ENCODE measurements around the gene KCNQ5.

Gene KCNQ5

DNA sequence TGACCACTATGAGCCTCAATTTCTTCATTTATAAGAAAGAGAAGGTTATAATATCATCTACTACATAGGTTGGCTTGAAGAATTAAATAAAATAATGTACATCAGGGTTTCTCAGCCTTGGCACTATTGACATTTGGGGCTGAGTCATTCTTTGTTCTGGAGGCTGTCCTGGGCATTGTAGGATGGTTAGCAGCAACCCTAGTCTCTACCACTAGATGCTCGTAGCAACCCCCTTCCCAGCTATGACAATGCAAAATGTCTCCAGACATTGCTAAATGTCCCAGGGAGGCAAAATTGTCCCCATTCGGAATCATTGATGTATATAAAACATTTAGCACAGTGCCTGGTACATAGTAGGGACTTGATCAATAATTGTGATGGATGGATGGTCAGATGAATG is 451.4 kb downstream of the KCNQ5 start:
- H3K27ac ChIP-seq (ENCODE audit: low read depth in 2 of 2, low read length in 2 of 2), result no peak overlapping the region
- H3K4me3 ChIP-seq (ENCODE audit: low read length in 2 of 2), result no peak overlapping the region
- H3K4me1 ChIP-seq (ENCODE audit: control insufficient read depth in 2 of 2, insufficient read depth in 2 of 2, low read length in 2 of 2), result no peaks in the 10 kb centered on the region
- no peaks in the 10 kb centered on the region for H3K36me3 ChIP-seq (ENCODE audit: control insufficient read depth in 2 of 2, insufficient read depth in 2 of 2, low read length in 2 of 2)
- no peaks in the 10 kb centered on the region for H3K9me3 ChIP-seq (ENCODE audit: control insufficient read depth in 2 of 2, low read length in 2 of 2)
- H3K9ac ChIP-seq (ENCODE audit: low read depth in 1 of 2, low read length in 2 of 2), result no peak overlapping the region
- H3K27me3 ChIP-seq (ENCODE audit: control insufficient read depth in 2 of 2, insufficient read depth in 2 of 2, low read length in 2 of 2), result no peaks in the 10 kb centered on the region

DNA sequence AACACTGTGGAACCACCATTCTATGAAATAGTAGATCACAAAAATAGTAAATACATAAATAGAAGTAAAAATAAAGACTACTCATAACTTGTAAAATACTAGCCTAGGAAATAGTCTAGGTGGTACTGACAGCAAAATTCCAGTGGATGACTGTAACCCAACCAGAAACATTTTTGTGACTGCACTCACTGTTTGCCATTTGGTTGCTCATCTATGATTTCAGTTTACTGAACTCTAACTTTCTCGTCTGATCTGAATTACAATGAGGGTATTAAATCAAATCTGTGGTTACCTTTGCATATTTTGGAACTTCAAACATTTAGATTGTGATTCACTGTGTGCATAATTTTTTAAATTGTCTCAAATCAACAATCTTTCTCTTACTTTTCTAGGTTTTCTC is 452.3 kb downstream of the KCNQ5 start:
- H3K27ac ChIP-seq (ENCODE audit: low read depth in 2 of 2, low read length in 2 of 2), result no peak overlapping the region
- H3K9me3 ChIP-seq (ENCODE audit: control insufficient read depth in 2 of 2, low read length in 2 of 2), result no peaks in the 10 kb centered on the region
- H3K27me3 ChIP-seq (ENCODE audit: control insufficient read depth in 2 of 2, insufficient read depth in 2 of 2, low read length in 2 of 2), result no peaks in the 10 kb centered on the region
- no peak overlapping the region for H3K9ac ChIP-seq (ENCODE audit: low read depth in 1 of 2, low read length in 2 of 2)
- H3K36me3 ChIP-seq (ENCODE audit: control insufficient read depth in 2 of 2, insufficient read depth in 2 of 2, low read length in 2 of 2), result no peaks in the 10 kb centered on the region
- H3K4me1 ChIP-seq (ENCODE audit: control insufficient read depth in 2 of 2, insufficient read depth in 2 of 2, low read length in 2 of 2), result no peaks in the 10 kb centered on the region
- no peak overlapping the region for H3K4me3 ChIP-seq (ENCODE audit: low read length in 2 of 2)

DNA sequence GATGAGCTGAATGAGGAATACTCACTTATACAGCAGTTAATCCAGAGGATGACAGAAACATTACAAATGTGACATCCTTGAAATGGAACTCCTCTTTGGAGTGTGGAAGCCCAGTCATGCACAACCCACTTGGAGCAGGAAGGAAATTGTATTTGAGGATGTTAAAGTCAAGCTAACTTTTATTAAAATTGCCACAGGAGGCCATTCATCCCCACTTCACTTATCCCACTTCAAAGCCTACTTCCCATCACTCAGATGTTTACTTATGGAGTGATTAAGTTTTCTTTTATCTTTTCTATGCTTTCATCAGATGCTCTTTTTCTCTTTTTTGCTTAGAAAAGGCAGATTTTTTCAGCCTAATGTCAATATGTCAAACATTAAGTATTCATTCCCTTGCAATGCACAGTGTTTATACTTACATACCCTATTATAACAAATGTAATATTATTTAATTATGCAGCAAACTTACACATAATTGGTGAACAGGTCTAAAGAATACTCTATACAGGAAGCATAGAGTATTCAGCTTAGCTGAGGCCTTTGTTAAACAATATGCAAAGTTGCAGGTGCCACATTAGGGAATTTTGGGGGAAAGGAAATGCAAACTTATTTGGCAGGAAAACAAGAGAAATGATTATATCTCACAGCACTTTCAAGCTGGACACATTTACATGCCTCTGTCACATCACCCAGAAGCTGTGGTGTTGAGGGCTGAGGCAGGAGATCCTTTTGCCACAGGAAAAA is 454.5 kb downstream of the KCNQ5 start:
- H3K4me1 ChIP-seq (ENCODE audit: control insufficient read depth in 2 of 2, insufficient read depth in 2 of 2, low read length in 2 of 2), result no peaks in the 10 kb centered on the region

DNA sequence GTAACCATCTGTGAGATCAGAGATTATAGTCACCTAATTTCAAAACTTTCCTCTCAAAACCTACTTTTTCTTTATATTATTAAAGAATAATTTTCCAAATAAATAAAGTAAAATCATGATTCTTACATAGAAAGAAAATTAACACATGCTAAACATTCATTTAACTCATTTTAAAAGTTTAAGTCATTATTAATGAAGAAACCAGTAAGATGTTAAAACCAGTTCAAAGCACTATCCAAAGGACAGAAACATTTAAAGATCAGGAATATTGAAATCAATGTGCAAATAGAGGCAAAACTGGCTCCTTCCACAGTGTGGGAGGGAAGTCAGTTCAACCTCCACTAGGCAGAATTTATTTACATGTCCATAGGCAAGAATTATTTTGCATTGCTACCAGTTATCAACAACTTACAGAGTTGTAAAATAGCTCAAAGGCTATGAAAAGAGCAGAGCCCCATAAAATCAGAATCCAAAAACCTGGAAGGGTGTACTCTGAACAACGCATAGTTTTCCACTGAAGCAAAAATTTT is 456.5 kb downstream of the KCNQ5 start:
- Histone ChIP-seq H3K27me3 (ENCODE audit: control insufficient read depth in 2 of 2, insufficient read depth in 2 of 2, low read length in 2 of 2) (no peaks in the 10 kb centered on the region), H3K27ac (ENCODE audit: low read depth in 2 of 2, low read length in 2 of 2) (no peak overlapping the region), H3K4me1 (ENCODE audit: control insufficient read depth in 2 of 2, insufficient read depth in 2 of 2, low read length in 2 of 2) (no peaks in the 10 kb centered on the region), H3K9me3 (ENCODE audit: control insufficient read depth in 2 of 2, low read length in 2 of 2) (no peaks in the 10 kb centered on the region), H3K9ac (ENCODE audit: low read depth in 1 of 2, low read length in 2 of 2) (no peak overlapping the region), H3K36me3 (ENCODE audit: control insufficient read depth in 2 of 2, insufficient read depth in 2 of 2, low read length in 2 of 2) (no peaks in the 10 kb centered on the region), H3K4me3 (ENCODE audit: low read length in 2 of 2) (no peak overlapping the region)

More for the DNA sequence above, 454.5 kb downstream of the KCNQ5 start:
- H3K9me3 ChIP-seq (ENCODE audit: control insufficient read depth in 2 of 2, low read length in 2 of 2), result no peaks in the 10 kb centered on the region
- no peaks in the 10 kb centered on the region for H3K36me3 ChIP-seq (ENCODE audit: control insufficient read depth in 2 of 2, insufficient read depth in 2 of 2, low read length in 2 of 2)
- H3K4me3 ChIP-seq (ENCODE audit: low read length in 2 of 2), result no peak overlapping the region
- no peak overlapping the region for H3K27ac ChIP-seq (ENCODE audit: low read depth in 2 of 2, low read length in 2 of 2)
- no peaks in the 10 kb centered on the region for H3K27me3 ChIP-seq (ENCODE audit: control insufficient read depth in 2 of 2, insufficient read depth in 2 of 2, low read length in 2 of 2)
- H3K9ac ChIP-seq (ENCODE audit: low read depth in 1 of 2, low read length in 2 of 2), result no peak overlapping the region

DNA sequence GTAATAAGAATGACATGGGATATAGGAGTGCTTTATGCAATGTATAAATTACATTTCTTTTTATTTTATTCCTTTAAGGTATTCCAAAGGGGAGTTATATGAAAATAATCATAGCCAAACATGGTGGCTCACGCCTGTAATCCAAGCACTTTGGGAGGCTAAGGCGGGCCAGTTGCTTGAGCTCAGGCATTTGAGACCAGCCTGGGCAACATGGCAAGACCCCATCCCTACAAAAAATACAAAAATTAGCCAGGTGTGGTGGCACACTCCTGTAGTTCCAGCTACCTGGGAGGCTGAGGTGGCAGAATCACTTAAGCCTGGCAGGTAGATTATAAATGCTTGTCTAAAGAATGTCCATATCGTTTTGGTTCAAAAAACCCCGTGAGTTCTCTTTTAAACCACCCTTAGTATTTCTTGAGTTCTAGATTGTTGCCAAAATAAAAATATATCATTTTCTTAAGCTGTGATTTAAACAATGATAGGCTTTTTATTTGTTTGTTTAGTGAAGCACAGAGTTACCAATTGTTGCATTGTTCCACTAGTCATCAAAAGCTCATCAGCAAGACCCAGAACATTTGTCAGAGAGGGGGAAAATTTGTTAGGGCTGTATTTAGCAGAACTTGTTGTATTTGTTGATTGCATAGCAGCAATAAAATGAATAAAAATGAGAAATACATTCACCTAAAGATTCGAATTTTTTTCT is 457.2 kb downstream of the KCNQ5 start:
- Histone ChIP-seq H3K9me3 (ENCODE audit: control insufficient read depth in 2 of 2, low read length in 2 of 2) (no peaks in the 10 kb centered on the region), H3K36me3 (ENCODE audit: control insufficient read depth in 2 of 2, insufficient read depth in 2 of 2, low read length in 2 of 2) (no peaks in the 10 kb centered on the region), H3K4me3 (ENCODE audit: low read length in 2 of 2) (no peak overlapping the region), H3K27me3 (ENCODE audit: control insufficient read depth in 2 of 2, insufficient read depth in 2 of 2, low read length in 2 of 2) (no peaks in the 10 kb centered on the region), H3K27ac (ENCODE audit: low read depth in 2 of 2, low read length in 2 of 2) (no peak overlapping the region), H3K4me1 (ENCODE audit: control insufficient read depth in 2 of 2, insufficient read depth in 2 of 2, low read length in 2 of 2) (no peaks in the 10 kb centered on the region), H3K9ac (ENCODE audit: low read depth in 1 of 2, low read length in 2 of 2) (no peak overlapping the region)

DNA sequence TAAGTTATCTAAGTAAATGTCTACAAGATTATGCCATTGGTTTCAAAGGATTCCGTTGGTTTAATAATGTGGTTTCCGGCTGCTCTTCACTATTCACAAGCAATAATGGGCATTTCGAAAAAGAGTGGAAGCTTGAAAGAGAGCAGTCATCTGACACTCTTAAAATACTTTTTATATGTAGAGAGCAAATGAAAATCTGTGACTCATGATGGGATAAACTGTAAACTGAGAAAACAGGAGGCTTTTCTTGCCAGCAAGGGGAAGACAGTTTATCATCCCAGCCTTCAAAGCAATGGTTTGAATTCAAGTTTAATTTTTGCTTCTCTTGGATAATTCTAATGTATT is 457.7 kb downstream of the KCNQ5 start:
- Histone ChIP-seq H3K9ac (ENCODE audit: low read depth in 1 of 2, low read length in 2 of 2) (no peak overlapping the region), H3K4me1 (ENCODE audit: control insufficient read depth in 2 of 2, insufficient read depth in 2 of 2, low read length in 2 of 2) (no peaks in the 10 kb centered on the region), H3K36me3 (ENCODE audit: control insufficient read depth in 2 of 2, insufficient read depth in 2 of 2, low read length in 2 of 2) (no peaks in the 10 kb centered on the region), H3K27ac (ENCODE audit: low read depth in 2 of 2, low read length in 2 of 2) (no peak overlapping the region), H3K27me3 (ENCODE audit: control insufficient read depth in 2 of 2, insufficient read depth in 2 of 2, low read length in 2 of 2) (no peaks in the 10 kb centered on the region), H3K9me3 (ENCODE audit: control insufficient read depth in 2 of 2, low read length in 2 of 2) (no peaks in the 10 kb centered on the region), H3K4me3 (ENCODE audit: low read length in 2 of 2) (no peak overlapping the region)

DNA sequence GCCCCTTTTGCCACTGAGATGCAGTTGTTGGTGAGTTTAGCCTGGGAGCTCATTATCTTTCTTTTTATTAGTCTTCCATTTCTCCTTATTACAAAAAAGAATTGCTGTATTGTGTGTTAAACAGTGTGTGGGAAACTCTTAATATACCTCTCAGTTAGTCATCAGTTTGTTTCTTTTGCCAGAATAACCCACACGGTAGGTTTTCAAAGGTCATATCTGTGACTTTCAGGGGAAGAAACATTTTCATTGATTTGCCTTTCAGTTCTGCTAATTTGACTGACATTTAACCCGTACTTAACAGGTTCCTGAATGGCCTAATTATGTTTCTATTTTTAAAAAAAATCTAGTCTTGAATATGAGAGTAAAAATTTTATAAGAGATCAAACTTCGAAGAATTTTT is 458.1 kb downstream of the KCNQ5 start:
- H3K36me3 ChIP-seq (ENCODE audit: control insufficient read depth in 2 of 2, insufficient read depth in 2 of 2, low read length in 2 of 2), result no peaks in the 10 kb centered on the region
- H3K27me3 ChIP-seq (ENCODE audit: control insufficient read depth in 2 of 2, insufficient read depth in 2 of 2, low read length in 2 of 2), result no peaks in the 10 kb centered on the region
- no peak overlapping the region for H3K9ac ChIP-seq (ENCODE audit: low read depth in 1 of 2, low read length in 2 of 2)
- H3K9me3 ChIP-seq (ENCODE audit: control insufficient read depth in 2 of 2, low read length in 2 of 2), result no peaks in the 10 kb centered on the region
- H3K27ac ChIP-seq (ENCODE audit: low read depth in 2 of 2, low read length in 2 of 2), result no peak overlapping the region
- no peaks in the 10 kb centered on the region for H3K4me1 ChIP-seq (ENCODE audit: control insufficient read depth in 2 of 2, insufficient read depth in 2 of 2, low read length in 2 of 2)
- no peak overlapping the region for H3K4me3 ChIP-seq (ENCODE audit: low read length in 2 of 2)

DNA sequence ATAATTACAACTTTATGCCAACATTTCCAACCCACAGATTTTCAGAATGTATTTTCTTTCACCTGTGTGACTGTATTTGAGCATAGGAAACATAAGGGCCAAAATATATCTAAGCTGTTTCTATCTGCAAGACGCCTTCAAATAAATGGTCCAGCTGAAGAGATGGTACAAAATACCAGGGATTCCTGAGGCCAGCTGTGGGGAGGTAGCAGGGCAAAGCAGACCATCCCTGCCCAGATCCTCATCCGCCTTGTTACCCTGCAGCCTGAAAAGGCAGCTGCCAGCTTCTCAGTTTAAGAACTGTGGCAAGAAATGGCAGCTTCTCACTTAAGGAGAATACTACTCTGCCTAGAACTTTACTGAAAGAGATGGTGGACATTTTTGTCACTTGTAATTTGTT is 460.1 kb downstream of the KCNQ5 start:
- no peaks in the 10 kb centered on the region for H3K4me1 ChIP-seq (ENCODE audit: control insufficient read depth in 2 of 2, insufficient read depth in 2 of 2, low read length in 2 of 2)

DNA sequence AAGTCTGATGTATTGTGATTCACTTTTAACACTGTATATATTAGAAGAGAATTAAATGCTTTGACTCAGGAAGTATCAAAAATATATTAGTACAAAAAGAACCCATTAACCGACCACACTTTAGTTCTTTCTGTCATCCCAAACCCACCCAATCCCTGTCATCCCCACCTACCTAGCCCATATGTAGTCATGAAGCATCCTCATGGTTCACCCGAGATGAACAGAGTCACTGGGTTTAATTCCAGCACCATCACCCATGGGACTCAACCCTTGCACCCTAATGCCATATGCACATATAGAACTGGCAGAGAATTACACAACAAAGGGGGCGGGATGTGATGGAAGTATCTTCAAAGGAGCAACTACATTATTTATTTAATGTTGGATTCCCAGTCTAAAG is 462.0 kb downstream of the KCNQ5 start:
- H3K4me3 ChIP-seq (ENCODE audit: low read length in 2 of 2), result no peak overlapping the region
- no peaks in the 10 kb centered on the region for H3K4me1 ChIP-seq (ENCODE audit: control insufficient read depth in 2 of 2, insufficient read depth in 2 of 2, low read length in 2 of 2)
- H3K36me3 ChIP-seq (ENCODE audit: control insufficient read depth in 2 of 2, insufficient read depth in 2 of 2, low read length in 2 of 2), result no peaks in the 10 kb centered on the region
- no peaks in the 10 kb centered on the region for H3K27me3 ChIP-seq (ENCODE audit: control insufficient read depth in 2 of 2, insufficient read depth in 2 of 2, low read length in 2 of 2)
- H3K9me3 ChIP-seq (ENCODE audit: control insufficient read depth in 2 of 2, low read length in 2 of 2), result no peaks in the 10 kb centered on the region
- H3K27ac ChIP-seq (ENCODE audit: low read depth in 2 of 2, low read length in 2 of 2), result no peak overlapping the region
- no peak overlapping the region for H3K9ac ChIP-seq (ENCODE audit: low read depth in 1 of 2, low read length in 2 of 2)

More for the DNA sequence above, 460.1 kb downstream of the KCNQ5 start:
- H3K27ac ChIP-seq (ENCODE audit: low read depth in 2 of 2, low read length in 2 of 2), result no peak overlapping the region
- H3K9me3 ChIP-seq (ENCODE audit: control insufficient read depth in 2 of 2, low read length in 2 of 2), result no peaks in the 10 kb centered on the region
- H3K27me3 ChIP-seq (ENCODE audit: control insufficient read depth in 2 of 2, insufficient read depth in 2 of 2, low read length in 2 of 2), result no peaks in the 10 kb centered on the region
- no peaks in the 10 kb centered on the region for H3K36me3 ChIP-seq (ENCODE audit: control insufficient read depth in 2 of 2, insufficient read depth in 2 of 2, low read length in 2 of 2)
- H3K4me3 ChIP-seq (ENCODE audit: low read length in 2 of 2), result no peak overlapping the region
- no peak overlapping the region for H3K9ac ChIP-seq (ENCODE audit: low read depth in 1 of 2, low read length in 2 of 2)

DNA sequence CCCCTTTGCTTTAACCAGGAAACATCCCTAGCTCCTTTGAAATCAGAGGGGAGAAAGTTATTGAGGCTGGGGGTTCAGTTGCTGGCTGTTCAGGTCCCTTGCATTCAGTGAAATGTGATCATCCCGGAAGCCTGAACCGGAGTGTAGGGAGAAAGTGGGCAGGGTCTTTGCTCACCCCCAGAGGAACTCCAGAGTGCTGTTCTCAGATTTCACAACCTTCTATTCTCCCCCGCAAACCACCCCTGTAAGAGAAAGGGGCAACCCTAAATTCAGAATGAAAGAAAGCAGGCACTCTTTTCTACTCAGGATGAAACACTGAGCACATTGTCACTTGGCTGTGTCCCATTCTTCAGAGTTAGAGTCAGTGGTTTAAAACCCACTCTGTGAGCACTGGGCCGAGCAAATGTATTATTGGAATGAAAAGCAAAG is 463.6 kb downstream of the KCNQ5 start:
- H3K27ac ChIP-seq (ENCODE audit: low read depth in 2 of 2, low read length in 2 of 2), result no peak overlapping the region
- no peaks in the 10 kb centered on the region for H3K4me1 ChIP-seq (ENCODE audit: control insufficient read depth in 2 of 2, insufficient read depth in 2 of 2, low read length in 2 of 2)
- H3K27me3 ChIP-seq (ENCODE audit: control insufficient read depth in 2 of 2, insufficient read depth in 2 of 2, low read length in 2 of 2), result no peaks in the 10 kb centered on the region
- H3K4me3 ChIP-seq (ENCODE audit: low read length in 2 of 2), result no peak overlapping the region
- H3K9ac ChIP-seq (ENCODE audit: low read depth in 1 of 2, low read length in 2 of 2), result no peak overlapping the region
- H3K9me3 ChIP-seq (ENCODE audit: control insufficient read depth in 2 of 2, low read length in 2 of 2), result no peaks in the 10 kb centered on the region
- H3K36me3 ChIP-seq (ENCODE audit: control insufficient read depth in 2 of 2, insufficient read depth in 2 of 2, low read length in 2 of 2), result no peaks in the 10 kb centered on the region
